WTC11 (cell line): ENCODE data around the gene PLPPR4.

ENCODE experiments used
- NR3C1 ChIP-seq: sonication (generic); formaldehyde crosslinking; conservative IDR thresholded peaks from 2 replicates; pipeline ENCODE4 v1.8.1; 2023; ENCODE audit warnings: low read depth, mild to moderate bottlenecking, missing genetic modification reagents
- TF ChIP-seq, protein P1 (sequence below): sonication (generic); formaldehyde crosslinking; IDR thresholded peaks from 2 replicates; pipeline ENCODE4 v1.8.1; 2022; ENCODE audit warnings: missing genetic modification reagents, borderline replicate concordance
- TF ChIP-seq, protein P2 (sequence below): fragments of 200-600 bp; IDR thresholded peaks from 2 replicates; pipeline ENCODE4 v1.8.0; 2022; ENCODE audit warnings: antibody characterized with exemption
- TF ChIP-seq, protein P3 (sequence below): sonication (generic); formaldehyde crosslinking; IDR thresholded peaks from 2 replicates; pipeline ENCODE4 v1.8.1; 2022; ENCODE audit warnings: mild to moderate bottlenecking, moderate library complexity, missing genetic modification reagents
- TF ChIP-seq, protein P4 (sequence below): sonication (generic); formaldehyde crosslinking; IDR thresholded peaks from 2 replicates; pipeline ENCODE4 v1.8.1; 2022; ENCODE audit warnings: mild to moderate bottlenecking, missing genetic modification reagents, moderate library complexity, borderline replicate concordance
- TF ChIP-seq, protein P5 (sequence below): sonication (generic); formaldehyde crosslinking; IDR thresholded peaks from 2 replicates; pipeline ENCODE4 v1.8.0; 2022; ENCODE audit warnings: mild to moderate bottlenecking, missing genetic modification reagents
- TF ChIP-seq, protein P6 (sequence below): sonication (generic); formaldehyde crosslinking; IDR thresholded peaks from 2 replicates; pipeline ENCODE4 v1.8.0; 2023; ENCODE audit warnings: mild to moderate bottlenecking, missing genetic modification reagents
- TF ChIP-seq, protein P7 (sequence below): sonication (generic); formaldehyde crosslinking; conservative IDR thresholded peaks from 2 replicates; pipeline ENCODE4 v1.8.1; 2022; ENCODE audit warnings: mild to moderate bottlenecking, missing genetic modification reagents

DNA sequence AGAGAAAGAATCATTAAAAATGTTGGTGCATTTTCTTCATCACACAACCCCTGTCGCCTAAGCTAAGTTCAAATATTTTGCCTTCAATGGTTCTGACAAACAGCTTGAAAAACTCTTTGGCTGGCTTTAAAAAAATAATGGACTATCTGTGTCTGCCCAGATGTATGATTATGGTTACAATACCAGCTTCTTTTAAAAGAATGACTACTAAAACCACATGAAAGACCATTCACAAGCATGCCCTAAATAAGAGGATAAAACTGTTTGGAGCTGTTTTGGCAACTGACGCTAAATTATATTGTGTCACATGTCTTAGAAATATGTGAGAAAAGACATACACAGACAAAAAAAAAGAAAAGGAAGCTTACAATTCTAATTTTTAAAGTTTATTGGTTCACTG lies 23.7 kb upstream of the PLPPR4 start:
- TF ChIP-seq, protein P1, sequence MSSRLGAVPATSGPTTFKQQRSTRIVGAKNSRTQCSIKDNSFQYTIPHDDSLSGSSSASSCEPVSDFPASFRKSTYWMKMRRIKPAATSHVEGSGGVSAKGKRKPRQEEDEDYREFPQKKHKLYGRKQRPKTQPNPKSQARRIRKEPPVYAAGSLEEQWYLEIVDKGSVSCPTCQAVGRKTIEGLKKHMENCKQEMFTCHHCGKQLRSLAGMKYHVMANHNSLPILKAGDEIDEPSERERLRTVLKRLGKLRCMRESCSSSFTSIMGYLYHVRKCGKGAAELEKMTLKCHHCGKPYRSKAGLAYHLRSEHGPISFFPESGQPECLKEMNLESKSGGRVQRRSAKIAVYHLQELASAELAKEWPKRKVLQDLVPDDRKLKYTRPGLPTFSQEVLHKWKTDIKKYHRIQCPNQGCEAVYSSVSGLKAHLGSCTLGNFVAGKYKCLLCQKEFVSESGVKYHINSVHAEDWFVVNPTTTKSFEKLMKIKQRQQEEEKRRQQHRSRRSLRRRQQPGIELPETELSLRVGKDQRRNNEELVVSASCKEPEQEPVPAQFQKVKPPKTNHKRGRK (CRISPR knock-in tag), result no peak
- TF ChIP-seq, protein P2, sequence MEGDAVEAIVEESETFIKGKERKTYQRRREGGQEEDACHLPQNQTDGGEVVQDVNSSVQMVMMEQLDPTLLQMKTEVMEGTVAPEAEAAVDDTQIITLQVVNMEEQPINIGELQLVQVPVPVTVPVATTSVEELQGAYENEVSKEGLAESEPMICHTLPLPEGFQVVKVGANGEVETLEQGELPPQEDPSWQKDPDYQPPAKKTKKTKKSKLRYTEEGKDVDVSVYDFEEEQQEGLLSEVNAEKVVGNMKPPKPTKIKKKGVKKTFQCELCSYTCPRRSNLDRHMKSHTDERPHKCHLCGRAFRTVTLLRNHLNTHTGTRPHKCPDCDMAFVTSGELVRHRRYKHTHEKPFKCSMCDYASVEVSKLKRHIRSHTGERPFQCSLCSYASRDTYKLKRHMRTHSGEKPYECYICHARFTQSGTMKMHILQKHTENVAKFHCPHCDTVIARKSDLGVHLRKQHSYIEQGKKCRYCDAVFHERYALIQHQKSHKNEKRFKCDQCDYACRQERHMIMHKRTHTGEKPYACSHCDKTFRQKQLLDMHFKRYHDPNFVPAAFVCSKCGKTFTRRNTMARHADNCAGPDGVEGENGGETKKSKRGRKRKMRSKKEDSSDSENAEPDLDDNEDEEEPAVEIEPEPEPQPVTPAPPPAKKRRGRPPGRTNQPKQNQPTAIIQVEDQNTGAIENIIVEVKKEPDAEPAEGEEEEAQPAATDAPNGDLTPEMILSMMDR, result no peak
- TF ChIP-seq, protein P3, sequence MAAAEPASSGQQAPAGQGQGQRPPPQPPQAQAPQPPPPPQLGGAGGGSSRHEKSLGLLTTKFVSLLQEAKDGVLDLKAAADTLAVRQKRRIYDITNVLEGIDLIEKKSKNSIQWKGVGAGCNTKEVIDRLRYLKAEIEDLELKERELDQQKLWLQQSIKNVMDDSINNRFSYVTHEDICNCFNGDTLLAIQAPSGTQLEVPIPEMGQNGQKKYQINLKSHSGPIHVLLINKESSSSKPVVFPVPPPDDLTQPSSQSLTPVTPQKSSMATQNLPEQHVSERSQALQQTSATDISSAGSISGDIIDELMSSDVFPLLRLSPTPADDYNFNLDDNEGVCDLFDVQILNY (CRISPR knock-in tag), result no peak
- TF ChIP-seq, protein P4, sequence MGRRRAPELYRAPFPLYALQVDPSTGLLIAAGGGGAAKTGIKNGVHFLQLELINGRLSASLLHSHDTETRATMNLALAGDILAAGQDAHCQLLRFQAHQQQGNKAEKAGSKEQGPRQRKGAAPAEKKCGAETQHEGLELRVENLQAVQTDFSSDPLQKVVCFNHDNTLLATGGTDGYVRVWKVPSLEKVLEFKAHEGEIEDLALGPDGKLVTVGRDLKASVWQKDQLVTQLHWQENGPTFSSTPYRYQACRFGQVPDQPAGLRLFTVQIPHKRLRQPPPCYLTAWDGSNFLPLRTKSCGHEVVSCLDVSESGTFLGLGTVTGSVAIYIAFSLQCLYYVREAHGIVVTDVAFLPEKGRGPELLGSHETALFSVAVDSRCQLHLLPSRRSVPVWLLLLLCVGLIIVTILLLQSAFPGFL, result no peak
- TF ChIP-seq, protein P5, sequence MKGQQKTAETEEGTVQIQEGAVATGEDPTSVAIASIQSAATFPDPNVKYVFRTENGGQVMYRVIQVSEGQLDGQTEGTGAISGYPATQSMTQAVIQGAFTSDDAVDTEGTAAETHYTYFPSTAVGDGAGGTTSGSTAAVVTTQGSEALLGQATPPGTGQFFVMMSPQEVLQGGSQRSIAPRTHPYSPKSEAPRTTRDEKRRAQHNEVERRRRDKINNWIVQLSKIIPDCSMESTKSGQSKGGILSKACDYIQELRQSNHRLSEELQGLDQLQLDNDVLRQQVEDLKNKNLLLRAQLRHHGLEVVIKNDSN (CRISPR knock-in tag), result no peak
- TF ChIP-seq, protein P6, sequence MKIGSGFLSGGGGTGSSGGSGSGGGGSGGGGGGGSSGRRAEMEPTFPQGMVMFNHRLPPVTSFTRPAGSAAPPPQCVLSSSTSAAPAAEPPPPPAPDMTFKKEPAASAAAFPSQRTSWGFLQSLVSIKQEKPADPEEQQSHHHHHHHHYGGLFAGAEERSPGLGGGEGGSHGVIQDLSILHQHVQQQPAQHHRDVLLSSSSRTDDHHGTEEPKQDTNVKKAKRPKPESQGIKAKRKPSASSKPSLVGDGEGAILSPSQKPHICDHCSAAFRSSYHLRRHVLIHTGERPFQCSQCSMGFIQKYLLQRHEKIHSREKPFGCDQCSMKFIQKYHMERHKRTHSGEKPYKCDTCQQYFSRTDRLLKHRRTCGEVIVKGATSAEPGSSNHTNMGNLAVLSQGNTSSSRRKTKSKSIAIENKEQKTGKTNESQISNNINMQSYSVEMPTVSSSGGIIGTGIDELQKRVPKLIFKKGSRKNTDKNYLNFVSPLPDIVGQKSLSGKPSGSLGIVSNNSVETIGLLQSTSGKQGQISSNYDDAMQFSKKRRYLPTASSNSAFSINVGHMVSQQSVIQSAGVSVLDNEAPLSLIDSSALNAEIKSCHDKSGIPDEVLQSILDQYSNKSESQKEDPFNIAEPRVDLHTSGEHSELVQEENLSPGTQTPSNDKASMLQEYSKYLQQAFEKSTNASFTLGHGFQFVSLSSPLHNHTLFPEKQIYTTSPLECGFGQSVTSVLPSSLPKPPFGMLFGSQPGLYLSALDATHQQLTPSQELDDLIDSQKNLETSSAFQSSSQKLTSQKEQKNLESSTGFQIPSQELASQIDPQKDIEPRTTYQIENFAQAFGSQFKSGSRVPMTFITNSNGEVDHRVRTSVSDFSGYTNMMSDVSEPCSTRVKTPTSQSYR (CRISPR knock-in tag), result no peak
- no peak for TF ChIP-seq NR3C1 (CRISPR knock-in tag)
- TF ChIP-seq, protein P7, sequence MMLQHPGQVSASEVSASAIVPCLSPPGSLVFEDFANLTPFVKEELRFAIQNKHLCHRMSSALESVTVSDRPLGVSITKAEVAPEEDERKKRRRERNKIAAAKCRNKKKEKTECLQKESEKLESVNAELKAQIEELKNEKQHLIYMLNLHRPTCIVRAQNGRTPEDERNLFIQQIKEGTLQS (CRISPR knock-in tag), result no peak
